Measurements from ENCODE around the gene TNIK.

GRCh38 chr3:171461525-171461917, 1.3 kb upstream of the TNIK start:
- TF ChIP-seq CTCF (conservative IDR thresholded peaks at IDR 0.05) (no peak), ZFX (IDR thresholded peaks at IDR 0.05) (no peak)
